ENCODE data around the gene CCDC88B. TPM values are rescaled to one million over a fixed set of nuclear protein-coding genes. Genes with fewer than 3 reads are reported as not detected.

Gene CCDC88B
- total and polyA plus RNA-seq, 9 of the 15 experiments (the other 6 are each of a cell fraction or from before 2014, with no cell fraction given): 0.13 to 18.1 (median 7.9) TPM

DNA sequence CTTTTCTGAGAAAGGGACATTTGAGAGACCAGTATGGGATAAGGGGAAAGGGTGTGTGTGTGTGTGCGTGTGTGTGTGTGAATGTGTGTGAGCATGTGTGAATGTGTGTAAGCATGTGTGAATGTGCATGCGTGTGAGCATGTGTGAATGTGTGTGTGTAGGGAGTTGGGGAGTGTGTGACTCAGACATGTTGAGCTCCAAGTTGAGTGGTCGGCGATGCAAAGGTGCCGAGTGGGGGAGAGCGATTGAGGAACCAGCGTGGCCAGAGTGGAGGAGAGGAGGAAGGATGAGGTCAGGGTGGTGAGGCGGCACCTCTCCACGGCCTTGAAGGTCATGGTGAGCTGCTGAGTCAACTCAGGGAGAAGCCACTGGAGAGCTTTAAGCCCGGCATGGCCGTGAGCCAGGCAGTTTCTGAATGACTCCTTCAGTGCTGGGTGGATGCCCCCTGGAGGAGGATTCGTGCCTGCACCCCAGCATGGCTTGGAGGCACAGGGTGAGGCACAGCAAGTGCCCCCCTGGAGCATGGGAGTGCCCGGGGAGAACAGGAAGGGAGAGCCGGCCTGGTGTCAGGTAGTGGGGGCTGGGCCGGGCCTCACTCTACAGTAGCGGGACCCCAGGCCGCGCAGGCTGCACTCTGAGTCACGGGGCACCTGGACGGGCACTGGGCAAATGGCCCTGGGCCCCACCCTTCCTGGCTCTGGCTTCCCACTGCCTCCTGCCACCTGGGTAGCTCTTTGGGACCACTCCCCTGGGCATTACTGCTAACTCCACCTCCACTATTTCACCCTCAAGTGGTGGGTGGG, 8.2 kb upstream of the CCDC88B start (continued):
- peak; percentile 33; the same call in 1 of the 2 replicates for TF ChIP-seq NFATC3 (IDR thresholded peaks at IDR 0.05)
- TF ChIP-seq, protein P1, sequence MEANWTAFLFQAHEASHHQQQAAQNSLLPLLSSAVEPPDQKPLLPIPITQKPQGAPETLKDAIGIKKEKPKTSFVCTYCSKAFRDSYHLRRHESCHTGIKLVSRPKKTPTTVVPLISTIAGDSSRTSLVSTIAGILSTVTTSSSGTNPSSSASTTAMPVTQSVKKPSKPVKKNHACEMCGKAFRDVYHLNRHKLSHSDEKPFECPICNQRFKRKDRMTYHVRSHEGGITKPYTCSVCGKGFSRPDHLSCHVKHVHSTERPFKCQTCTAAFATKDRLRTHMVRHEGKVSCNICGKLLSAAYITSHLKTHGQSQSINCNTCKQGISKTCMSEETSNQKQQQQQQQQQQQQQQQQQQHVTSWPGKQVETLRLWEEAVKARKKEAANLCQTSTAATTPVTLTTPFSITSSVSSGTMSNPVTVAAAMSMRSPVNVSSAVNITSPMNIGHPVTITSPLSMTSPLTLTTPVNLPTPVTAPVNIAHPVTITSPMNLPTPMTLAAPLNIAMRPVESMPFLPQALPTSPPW (CRISPR knock-in tag; IDR thresholded peaks at IDR 0.05): peak; percentile 57
- TF ChIP-seq TEAD4 (IDR thresholded peaks at IDR 0.05; ENCODE audit: low read length): no peak; the same call in 1 of the 2 replicates
- TF ChIP-seq TEAD4 (CRISPR knock-in tag; IDR thresholded peaks at IDR 0.05; ENCODE audit: borderline replicate concordance): no peak
- peak; percentile 93 for TF ChIP-seq DNMT1 (IDR thresholded peaks at IDR 0.05)
- TF ChIP-seq, protein P2, sequence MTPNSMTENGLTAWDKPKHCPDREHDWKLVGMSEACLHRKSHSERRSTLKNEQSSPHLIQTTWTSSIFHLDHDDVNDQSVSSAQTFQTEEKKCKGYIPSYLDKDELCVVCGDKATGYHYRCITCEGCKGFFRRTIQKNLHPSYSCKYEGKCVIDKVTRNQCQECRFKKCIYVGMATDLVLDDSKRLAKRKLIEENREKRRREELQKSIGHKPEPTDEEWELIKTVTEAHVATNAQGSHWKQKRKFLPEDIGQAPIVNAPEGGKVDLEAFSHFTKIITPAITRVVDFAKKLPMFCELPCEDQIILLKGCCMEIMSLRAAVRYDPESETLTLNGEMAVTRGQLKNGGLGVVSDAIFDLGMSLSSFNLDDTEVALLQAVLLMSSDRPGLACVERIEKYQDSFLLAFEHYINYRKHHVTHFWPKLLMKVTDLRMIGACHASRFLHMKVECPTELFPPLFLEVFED (CRISPR knock-in tag; conservative IDR thresholded peaks at IDR 0.05): peak; percentile 93; the same call in 1 of the 2 replicates
- peak in 1 of 2 experiments; percentile 81; a peak in 1 of 4 replicates for TF ChIP-seq ZNF318 (IDR thresholded peaks at IDR 0.05; ENCODE audit: borderline replicate concordance in 1 of 2, low read depth in 1 of 2)
- TF ChIP-seq HCFC1 (IDR thresholded peaks at IDR 0.05; ENCODE audit: low read depth, low read length): no peak
- no peak for TF ChIP-seq E2F1 (CRISPR knock-in tag; IDR thresholded peaks at IDR 0.05)
- peak; percentile 61; the same call in 1 of the 2 replicates for TF ChIP-seq NCOA1 (IDR thresholded peaks at IDR 0.05; ENCODE audit: low read depth)
- no peak for TF ChIP-seq RBM22 (IDR thresholded peaks at IDR 0.05; ENCODE audit: low read depth, low read length, poor library complexity, severe bottlenecking)
- peak; percentile 84 for TF ChIP-seq JUND (IDR thresholded peaks at IDR 0.05; ENCODE audit: borderline replicate concordance, low read depth, low read length)
- peak; percentile 75; the same call in 2 of the 3 replicates for TF ChIP-seq JUND (tag; IDR thresholded peaks at IDR 0.05; ENCODE audit: borderline replicate concordance, low read depth, low read length)
- TF ChIP-seq TAF1 (IDR thresholded peaks at IDR 0.05; ENCODE audit: control insufficient read depth, extremely low read depth, insufficient read depth, low read length, severe bottlenecking): no peak
